ENCODE results near the gene NIT1. TPM values are rescaled to one million over a fixed set of nuclear protein-coding genes. Genes with fewer than 3 reads are reported as not detected.

The NIT1 gene
- total RNA-seq, 1 experiment from 2014 or later = 65.9 TPM

DNA sequence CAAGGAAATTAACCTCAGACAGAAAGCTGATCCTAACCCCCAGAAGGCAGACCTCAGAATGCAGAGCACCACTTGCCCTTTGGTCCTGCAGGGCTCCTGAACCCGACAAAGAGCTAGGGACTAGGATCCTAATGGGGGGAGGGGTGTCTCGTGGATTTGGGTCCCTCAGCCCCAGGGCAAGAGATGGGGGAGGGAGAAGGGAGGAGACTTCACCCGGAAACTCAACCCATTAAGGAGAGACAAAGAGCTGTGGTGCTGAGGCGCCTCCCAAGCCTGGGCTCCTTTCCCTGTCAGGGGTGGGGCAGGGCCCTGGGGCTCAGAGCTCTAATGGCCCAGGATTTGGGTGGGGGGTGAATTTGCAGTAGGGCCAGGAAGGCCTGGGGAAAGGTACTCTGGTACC lies 31.4 kb upstream of the NIT1 start (continued):
- TF ChIP-seq, protein P1, sequence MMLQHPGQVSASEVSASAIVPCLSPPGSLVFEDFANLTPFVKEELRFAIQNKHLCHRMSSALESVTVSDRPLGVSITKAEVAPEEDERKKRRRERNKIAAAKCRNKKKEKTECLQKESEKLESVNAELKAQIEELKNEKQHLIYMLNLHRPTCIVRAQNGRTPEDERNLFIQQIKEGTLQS (IDR thresholded peaks at IDR 0.05) = no peak
- TF ChIP-seq RAD21 (IDR thresholded peaks at IDR 0.05; ENCODE audit: low read depth) = no peak
- TF ChIP-seq, protein P2, sequence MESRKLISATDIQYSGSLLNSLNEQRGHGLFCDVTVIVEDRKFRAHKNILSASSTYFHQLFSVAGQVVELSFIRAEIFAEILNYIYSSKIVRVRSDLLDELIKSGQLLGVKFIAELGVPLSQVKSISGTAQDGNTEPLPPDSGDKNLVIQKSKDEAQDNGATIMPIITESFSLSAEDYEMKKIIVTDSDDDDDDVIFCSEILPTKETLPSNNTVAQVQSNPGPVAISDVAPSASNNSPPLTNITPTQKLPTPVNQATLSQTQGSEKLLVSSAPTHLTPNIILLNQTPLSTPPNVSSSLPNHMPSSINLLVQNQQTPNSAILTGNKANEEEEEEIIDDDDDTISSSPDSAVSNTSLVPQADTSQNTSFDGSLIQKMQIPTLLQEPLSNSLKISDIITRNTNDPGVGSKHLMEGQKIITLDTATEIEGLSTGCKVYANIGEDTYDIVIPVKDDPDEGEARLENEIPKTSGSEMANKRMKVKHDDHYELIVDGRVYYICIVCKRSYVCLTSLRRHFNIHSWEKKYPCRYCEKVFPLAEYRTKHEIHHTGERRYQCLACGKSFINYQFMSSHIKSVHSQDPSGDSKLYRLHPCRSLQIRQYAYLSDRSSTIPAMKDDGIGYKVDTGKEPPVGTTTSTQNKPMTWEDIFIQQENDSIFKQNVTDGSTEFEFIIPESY (IDR thresholded peaks at IDR 0.05; ENCODE audit: extremely low read depth, insufficient replicate concordance, low read length) = no peak
- no peak for TF ChIP-seq TCF7L2 (IDR thresholded peaks at IDR 0.05; ENCODE audit: borderline replicate concordance, extremely low read depth, insufficient read depth, insufficient read length)
- TF ChIP-seq JUND (IDR thresholded peaks at IDR 0.05) = no peak
- TF ChIP-seq YY1 (IDR thresholded peaks at IDR 0.05; ENCODE audit: extremely low read depth, insufficient replicate concordance, low read depth, low read length) = no peak

DNA sequence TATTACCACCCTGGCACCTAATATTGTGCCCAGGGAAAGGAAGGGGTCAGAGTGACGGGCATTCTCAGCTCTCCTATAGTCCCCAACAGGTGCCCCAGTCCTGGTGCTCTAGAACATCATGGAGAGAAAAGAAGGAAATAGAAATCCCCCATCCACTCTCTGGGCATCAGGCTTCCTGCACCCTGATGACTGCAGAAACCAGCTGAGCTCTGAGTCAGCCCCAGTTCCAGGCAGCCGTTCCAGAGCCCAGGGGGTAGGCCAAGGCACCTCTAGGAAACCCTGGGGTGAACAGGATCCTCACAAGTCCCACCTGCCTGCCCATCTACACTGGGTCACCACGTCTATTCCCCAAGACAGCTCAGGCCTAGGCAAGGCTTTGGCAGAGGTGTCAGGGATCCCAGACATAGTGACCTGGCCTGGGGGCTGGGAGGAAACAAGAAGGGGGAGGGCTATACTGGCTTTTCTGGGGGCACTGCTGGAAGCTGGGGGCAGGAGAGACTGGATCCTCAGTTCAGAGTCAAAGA lies 29.3 kb upstream of the NIT1 start:
- Histone ChIP-seq H3K4me3 (replicated peaks in 1 of 2; ENCODE audit: low read depth in 1 of 2, low read length in 2 of 2) (no peak overlapping the region), H3K79me2 (ENCODE audit: insufficient read depth, low read length) (no peaks in the 10 kb centered on the region), H3K9ac (ENCODE audit: low read length) (0 out of 2 replicates have a peak overlapping the region, but pooled peaks have one; percentile 2), H3K4me2 (ENCODE audit: low read length) (peak overlapping the region; percentile 30), H4K20me1 (ENCODE audit: insufficient read depth) (no peaks in the 10 kb centered on the region), H3K36me3 (ENCODE audit: control insufficient read depth in 1 of 2, insufficient read depth in 2 of 2, low read length in 2 of 2) (no peaks in the 10 kb centered on the region), H2AFZ (ENCODE audit: low read depth, low read length, poor library complexity, severe bottlenecking) (no peak overlapping the region), H3K4me1 (ENCODE audit: control insufficient read depth in 1 of 2, insufficient read depth in 2 of 2, low read length in 2 of 2) (peaks cover 29 to 85% of the 10 kb centered on the region in 2 experiments), H3K27ac (ENCODE audit: low read depth, low read length) (no peak overlapping the region), H3K9me2 (ENCODE audit: insufficient read depth) (no peaks in the 10 kb centered on the region), H3K27me3 (ENCODE audit: insufficient read depth, low read length) (no peaks in the 10 kb centered on the region), H3K9me3 (ENCODE audit: control insufficient read depth in 1 of 2, insufficient read depth in 1 of 2, low read depth in 1 of 2, low read length in 2 of 2) (no peaks in the 10 kb centered on the region)
- ATAC-seq = no peak
- intact Hi-C loops (cut with micrococcal nuclease) = no loop called here
- CTCF ChIA-PET = no interaction called here
- RAD21 ChIA-PET (ENCODE audit: low non-redundant PET in 1 of 2, low total read pairs in 2 of 2, uncharacterized antibody in 2 of 2, unreplicated experiment in 2 of 2) = no interaction called here
- BruUV-seq (replicated peaks) = no TSS peak
- no peak for DNase-seq (ENCODE audit: low read depth, low spot score)
- POLR2A ChIA-PET = interaction anchor here (1.2 kb wide), 1 partner anchor 67 kb away, joined by 3 read pairs; the partner anchor contains the start of gene F11R
- no peak for TF ChIP-seq POLR2A (IDR thresholded peaks at IDR 0.05; ENCODE audit: borderline replicate concordance, extremely low read depth, insufficient read depth, insufficient read length)
- no peak for TF ChIP-seq ZNF274 (IDR thresholded peaks at IDR 0.05; ENCODE audit: low read depth, low read length)
- no peak for TF ChIP-seq JUND (IDR thresholded peaks at IDR 0.05)
- TF ChIP-seq SRF (IDR thresholded peaks at IDR 0.05; ENCODE audit: low read depth) = no peak
- TF ChIP-seq EGR1 (IDR thresholded peaks at IDR 0.05; ENCODE audit: low read depth) = no peak
- TF ChIP-seq, protein P3, sequence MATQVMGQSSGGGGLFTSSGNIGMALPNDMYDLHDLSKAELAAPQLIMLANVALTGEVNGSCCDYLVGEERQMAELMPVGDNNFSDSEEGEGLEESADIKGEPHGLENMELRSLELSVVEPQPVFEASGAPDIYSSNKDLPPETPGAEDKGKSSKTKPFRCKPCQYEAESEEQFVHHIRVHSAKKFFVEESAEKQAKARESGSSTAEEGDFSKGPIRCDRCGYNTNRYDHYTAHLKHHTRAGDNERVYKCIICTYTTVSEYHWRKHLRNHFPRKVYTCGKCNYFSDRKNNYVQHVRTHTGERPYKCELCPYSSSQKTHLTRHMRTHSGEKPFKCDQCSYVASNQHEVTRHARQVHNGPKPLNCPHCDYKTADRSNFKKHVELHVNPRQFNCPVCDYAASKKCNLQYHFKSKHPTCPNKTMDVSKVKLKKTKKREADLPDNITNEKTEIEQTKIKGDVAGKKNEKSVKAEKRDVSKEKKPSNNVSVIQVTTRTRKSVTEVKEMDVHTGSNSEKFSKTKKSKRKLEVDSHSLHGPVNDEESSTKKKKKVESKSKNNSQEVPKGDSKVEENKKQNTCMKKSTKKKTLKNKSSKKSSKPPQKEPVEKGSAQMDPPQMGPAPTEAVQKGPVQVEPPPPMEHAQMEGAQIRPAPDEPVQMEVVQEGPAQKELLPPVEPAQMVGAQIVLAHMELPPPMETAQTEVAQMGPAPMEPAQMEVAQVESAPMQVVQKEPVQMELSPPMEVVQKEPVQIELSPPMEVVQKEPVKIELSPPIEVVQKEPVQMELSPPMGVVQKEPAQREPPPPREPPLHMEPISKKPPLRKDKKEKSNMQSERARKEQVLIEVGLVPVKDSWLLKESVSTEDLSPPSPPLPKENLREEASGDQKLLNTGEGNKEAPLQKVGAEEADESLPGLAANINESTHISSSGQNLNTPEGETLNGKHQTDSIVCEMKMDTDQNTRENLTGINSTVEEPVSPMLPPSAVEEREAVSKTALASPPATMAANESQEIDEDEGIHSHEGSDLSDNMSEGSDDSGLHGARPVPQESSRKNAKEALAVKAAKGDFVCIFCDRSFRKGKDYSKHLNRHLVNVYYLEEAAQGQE (IDR thresholded peaks at IDR 0.05; ENCODE audit: low read depth) = no peak
- no peak for TF ChIP-seq TCF7L2 (IDR thresholded peaks at IDR 0.05; ENCODE audit: borderline replicate concordance, extremely low read depth, insufficient read depth, insufficient read length)
- TF ChIP-seq, protein P2 (IDR thresholded peaks at IDR 0.05; ENCODE audit: extremely low read depth, insufficient replicate concordance, low read length) = no peak
- no peak for TF ChIP-seq EZH2phosphoT487 (IDR thresholded peaks at IDR 0.05; ENCODE audit: borderline replicate concordance)
- TF ChIP-seq ZFX (IDR thresholded peaks at IDR 0.05) = no peak
- TF ChIP-seq, protein P1 (IDR thresholded peaks at IDR 0.05) = no peak
- TF ChIP-seq EZH2 (IDR thresholded peaks at IDR 0.05) = no peak
- TF ChIP-seq YY1 (IDR thresholded peaks at IDR 0.05; ENCODE audit: extremely low read depth, insufficient replicate concordance, low read depth, low read length) = no peak
- TF ChIP-seq, protein P4, sequence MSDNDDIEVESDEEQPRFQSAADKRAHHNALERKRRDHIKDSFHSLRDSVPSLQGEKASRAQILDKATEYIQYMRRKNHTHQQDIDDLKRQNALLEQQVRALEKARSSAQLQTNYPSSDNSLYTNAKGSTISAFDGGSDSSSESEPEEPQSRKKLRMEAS (IDR thresholded peaks at IDR 0.05) = no peak

All from HCT116 (cell line).